ENCODE measurements around the gene NRG3.
"Not testable (repeated sequence)": the region's sequence is repeated elsewhere in the genome, so short reads cannot be mapped to it uniquely, and the experiment has no call there.

- TF ChIP-seq TCF4, PATZ1 (CRISPR knock-in tag; IDR thresholded peaks at IDR 0.05; ENCODE audit: borderline replicate concordance): not testable (repeated sequence)
These were observed 1131.5 kb downstream of the NRG3 start for GRCh38 chr10:83006479-83006878.
